ENCODE measurements around the gene CIDEC. TPM values are rescaled to one million over a fixed set of nuclear protein-coding genes. Genes with fewer than 3 reads are reported as not detected.

Gene CIDEC
- total and polyA plus RNA-seq, 9 of the 15 experiments (the other 6 are each of a cell fraction or from before 2014, with no cell fraction given): not detected

DNA sequence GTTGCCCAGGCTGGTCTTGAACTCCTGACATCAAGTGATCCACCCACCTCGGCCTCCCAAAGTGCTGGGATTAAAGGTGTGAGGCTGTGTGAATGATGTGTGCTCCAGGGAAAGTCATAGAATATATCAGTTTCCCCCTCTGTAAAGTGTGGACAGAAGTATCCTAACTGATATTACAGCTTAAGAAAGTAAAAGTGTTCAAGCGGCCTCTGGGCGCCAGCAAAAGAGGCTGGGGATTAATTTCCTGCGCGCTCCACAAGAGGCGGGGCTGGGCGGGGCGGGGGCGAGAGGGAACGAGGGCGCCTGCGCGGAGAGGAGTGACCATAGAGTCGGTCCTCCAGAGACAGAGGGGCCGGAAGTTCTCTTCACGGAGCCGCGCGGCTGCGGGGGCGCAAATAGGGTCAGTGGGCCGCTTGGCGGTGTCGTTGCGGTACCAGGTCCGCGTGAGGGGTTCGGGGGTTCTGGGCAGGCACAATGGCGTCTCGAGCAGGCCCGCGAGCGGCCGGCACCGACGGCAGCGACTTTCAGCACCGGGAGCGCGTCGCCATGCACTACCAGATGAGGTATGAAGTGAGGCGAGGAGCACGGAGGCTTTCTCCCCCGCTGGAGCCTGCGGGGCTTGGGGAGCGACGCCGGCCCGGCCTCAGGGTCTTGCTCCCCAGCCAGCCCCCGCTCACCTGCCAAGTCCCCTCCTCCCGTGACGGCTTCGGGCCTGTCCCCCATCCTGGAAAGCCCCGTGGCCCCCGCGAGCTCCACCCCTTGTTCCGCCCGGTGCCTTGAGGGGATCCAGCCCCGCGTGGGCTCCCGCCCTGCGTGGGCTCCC is 10.4 kb upstream of the CIDEC start, which contains the start of gene JAGN1 (continued):
- TF ChIP-seq, protein P1, sequence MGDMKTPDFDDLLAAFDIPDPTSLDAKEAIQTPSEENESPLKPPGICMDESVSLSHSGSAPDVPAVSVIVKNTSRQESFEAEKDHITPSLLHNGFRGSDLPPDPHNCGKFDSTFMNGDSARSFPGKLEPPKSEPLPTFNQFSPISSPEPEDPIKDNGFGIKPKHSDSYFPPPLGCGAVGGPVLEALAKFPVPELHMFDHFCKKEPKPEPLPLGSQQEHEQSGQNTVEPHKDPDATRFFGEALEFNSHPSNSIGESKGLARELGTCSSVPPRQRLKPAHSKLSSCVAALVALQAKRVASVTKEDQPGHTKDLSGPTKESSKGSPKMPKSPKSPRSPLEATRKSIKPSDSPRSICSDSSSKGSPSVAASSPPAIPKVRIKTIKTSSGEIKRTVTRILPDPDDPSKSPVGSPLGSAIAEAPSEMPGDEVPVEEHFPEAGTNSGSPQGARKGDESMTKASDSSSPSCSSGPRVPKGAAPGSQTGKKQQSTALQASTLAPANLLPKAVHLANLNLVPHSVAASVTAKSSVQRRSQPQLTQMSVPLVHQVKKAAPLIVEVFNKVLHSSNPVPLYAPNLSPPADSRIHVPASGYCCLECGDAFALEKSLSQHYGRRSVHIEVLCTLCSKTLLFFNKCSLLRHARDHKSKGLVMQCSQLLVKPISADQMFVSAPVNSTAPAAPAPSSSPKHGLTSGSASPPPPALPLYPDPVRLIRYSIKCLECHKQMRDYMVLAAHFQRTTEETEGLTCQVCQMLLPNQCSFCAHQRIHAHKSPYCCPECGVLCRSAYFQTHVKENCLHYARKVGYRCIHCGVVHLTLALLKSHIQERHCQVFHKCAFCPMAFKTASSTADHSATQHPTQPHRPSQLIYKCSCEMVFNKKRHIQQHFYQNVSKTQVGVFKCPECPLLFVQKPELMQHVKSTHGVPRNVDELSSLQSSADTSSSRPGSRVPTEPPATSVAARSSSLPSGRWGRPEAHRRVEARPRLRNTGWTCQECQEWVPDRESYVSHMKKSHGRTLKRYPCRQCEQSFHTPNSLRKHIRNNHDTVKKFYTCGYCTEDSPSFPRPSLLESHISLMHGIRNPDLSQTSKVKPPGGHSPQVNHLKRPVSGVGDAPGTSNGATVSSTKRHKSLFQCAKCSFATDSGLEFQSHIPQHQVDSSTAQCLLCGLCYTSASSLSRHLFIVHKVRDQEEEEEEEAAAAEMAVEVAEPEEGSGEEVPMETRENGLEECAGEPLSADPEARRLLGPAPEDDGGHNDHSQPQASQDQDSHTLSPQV (IDR thresholded peaks at IDR 0.05): peak; percentile 32
- no peak for TF ChIP-seq TFAM (CRISPR knock-in tag; conservative IDR thresholded peaks at IDR 0.05)
- TF ChIP-seq, protein P2, sequence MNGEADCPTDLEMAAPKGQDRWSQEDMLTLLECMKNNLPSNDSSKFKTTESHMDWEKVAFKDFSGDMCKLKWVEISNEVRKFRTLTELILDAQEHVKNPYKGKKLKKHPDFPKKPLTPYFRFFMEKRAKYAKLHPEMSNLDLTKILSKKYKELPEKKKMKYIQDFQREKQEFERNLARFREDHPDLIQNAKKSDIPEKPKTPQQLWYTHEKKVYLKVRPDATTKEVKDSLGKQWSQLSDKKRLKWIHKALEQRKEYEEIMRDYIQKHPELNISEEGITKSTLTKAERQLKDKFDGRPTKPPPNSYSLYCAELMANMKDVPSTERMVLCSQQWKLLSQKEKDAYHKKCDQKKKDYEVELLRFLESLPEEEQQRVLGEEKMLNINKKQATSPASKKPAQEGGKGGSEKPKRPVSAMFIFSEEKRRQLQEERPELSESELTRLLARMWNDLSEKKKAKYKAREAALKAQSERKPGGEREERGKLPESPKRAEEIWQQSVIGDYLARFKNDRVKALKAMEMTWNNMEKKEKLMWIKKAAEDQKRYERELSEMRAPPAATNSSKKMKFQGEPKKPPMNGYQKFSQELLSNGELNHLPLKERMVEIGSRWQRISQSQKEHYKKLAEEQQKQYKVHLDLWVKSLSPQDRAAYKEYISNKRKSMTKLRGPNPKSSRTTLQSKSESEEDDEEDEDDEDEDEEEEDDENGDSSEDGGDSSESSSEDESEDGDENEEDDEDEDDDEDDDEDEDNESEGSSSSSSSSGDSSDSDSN (IDR thresholded peaks at IDR 0.05; ENCODE audit: borderline replicate concordance in 1 of 2, low read depth in 2 of 2, low read length in 2 of 2): 0 out of 4 replicates have a peak, but pooled peaks of 1 of the 2 experiments have one; percentile 45
- TF ChIP-seq HLTF (IDR thresholded peaks at IDR 0.05): peak; percentile 91
- TF ChIP-seq SNIP1 (IDR thresholded peaks at IDR 0.05; ENCODE audit: low read depth): peak; percentile 91
- TF ChIP-seq PML (IDR thresholded peaks at IDR 0.05; ENCODE audit: low read length): peak; percentile 88
- no peak for TF ChIP-seq ZKSCAN3 (CRISPR knock-in tag; IDR thresholded peaks at IDR 0.05)
- TF ChIP-seq NCOA1 (IDR thresholded peaks at IDR 0.05; ENCODE audit: low read depth): peak; percentile 33; the same call in 1 of the 2 replicates
- TF ChIP-seq CEBPG (CRISPR knock-in tag; IDR thresholded peaks at IDR 0.05): 0 out of 2 replicates have a peak, but pooled peaks have one; percentile 33
- no peak for TF ChIP-seq CEBPG (tag; conservative IDR thresholded peaks at IDR 0.05 in 1 of 2, IDR thresholded peaks at IDR 0.05 in 1 of 2)
- peak; percentile 70; the same call in 1 of the 2 replicates for TF ChIP-seq GTF2F1 (IDR thresholded peaks at IDR 0.05; ENCODE audit: low read depth, low read length)
- no peak; the same call in 1 of the 2 replicates for TF ChIP-seq EP300 (IDR thresholded peaks at IDR 0.05; ENCODE audit: low read length)
- no peak for TF ChIP-seq KDM2B (CRISPR knock-in tag; IDR thresholded peaks at IDR 0.05)
- no peak for TF ChIP-seq BDP1 (IDR thresholded peaks at IDR 0.05; ENCODE audit: insufficient read depth, insufficient read length)
- no peak for TF ChIP-seq ZNF57 (CRISPR knock-in tag; IDR thresholded peaks at IDR 0.05)
- TF ChIP-seq CAMTA2 (CRISPR knock-in tag; conservative IDR thresholded peaks at IDR 0.05): no peak; the same call in 1 of the 2 replicates
- TF ChIP-seq, protein P3, sequence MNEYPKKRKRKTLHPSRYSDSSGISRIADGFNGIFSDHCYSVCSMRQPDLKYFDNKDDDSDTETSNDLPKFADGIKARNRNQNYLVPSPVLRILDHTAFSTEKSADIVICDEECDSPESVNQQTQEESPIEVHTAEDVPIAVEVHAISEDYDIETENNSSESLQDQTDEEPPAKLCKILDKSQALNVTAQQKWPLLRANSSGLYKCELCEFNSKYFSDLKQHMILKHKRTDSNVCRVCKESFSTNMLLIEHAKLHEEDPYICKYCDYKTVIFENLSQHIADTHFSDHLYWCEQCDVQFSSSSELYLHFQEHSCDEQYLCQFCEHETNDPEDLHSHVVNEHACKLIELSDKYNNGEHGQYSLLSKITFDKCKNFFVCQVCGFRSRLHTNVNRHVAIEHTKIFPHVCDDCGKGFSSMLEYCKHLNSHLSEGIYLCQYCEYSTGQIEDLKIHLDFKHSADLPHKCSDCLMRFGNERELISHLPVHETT (CRISPR knock-in tag; conservative IDR thresholded peaks at IDR 0.05 in 1 of 2, IDR thresholded peaks at IDR 0.05 in 1 of 2): 0 out of 4 replicates have a peak, but pooled peaks of 1 of the 2 experiments have one; percentile 68
- no peak for TF ChIP-seq IFI16 (CRISPR knock-in tag; IDR thresholded peaks at IDR 0.05)
- no peak for TF ChIP-seq ZKSCAN8 (CRISPR knock-in tag; IDR thresholded peaks at IDR 0.05)
- peak; percentile 94 for TF ChIP-seq MAZ (CRISPR knock-in tag; conservative IDR thresholded peaks at IDR 0.05 in 1 of 2, IDR thresholded peaks at IDR 0.05 in 1 of 2)
